ENCODE data around the gene SLC6A15. TPM values are rescaled to one million over a fixed set of nuclear protein-coding genes. Genes with fewer than 3 reads are reported as not detected.

The SLC6A15 gene
- total RNA-seq, 1 donor from 2014 or later = 5.3 TPM

DNA sequence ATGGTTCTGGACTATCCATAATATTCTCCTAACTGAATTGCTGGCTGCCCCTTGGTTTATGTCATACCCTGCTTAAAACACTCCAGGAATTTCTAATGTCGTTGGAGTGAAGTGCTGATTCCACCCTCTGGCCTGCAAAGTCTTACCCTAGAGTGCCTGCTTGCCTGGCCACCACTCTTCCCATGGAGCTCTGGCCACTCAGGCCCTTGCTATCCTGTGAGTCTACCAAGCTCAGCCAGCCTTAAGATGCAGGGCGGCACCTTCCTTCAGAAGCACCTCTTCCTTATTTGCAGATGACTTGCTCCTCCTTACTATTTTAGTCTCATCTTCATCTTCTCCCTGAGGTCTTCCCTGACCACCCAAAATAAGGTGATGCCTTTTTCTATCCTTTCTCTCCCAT lies 35.3 kb downstream of the SLC6A15 start:
- H3K4me3 Mint-ChIP-seq (ENCODE audit: unreplicated experiment) = no peak overlapping the region
- no peaks in the 10 kb centered on the region for H3K4me1 Mint-ChIP-seq (ENCODE audit: unreplicated experiment)
- TF ChIP-seq, protein P1, sequence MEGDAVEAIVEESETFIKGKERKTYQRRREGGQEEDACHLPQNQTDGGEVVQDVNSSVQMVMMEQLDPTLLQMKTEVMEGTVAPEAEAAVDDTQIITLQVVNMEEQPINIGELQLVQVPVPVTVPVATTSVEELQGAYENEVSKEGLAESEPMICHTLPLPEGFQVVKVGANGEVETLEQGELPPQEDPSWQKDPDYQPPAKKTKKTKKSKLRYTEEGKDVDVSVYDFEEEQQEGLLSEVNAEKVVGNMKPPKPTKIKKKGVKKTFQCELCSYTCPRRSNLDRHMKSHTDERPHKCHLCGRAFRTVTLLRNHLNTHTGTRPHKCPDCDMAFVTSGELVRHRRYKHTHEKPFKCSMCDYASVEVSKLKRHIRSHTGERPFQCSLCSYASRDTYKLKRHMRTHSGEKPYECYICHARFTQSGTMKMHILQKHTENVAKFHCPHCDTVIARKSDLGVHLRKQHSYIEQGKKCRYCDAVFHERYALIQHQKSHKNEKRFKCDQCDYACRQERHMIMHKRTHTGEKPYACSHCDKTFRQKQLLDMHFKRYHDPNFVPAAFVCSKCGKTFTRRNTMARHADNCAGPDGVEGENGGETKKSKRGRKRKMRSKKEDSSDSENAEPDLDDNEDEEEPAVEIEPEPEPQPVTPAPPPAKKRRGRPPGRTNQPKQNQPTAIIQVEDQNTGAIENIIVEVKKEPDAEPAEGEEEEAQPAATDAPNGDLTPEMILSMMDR (IDR thresholded peaks at IDR 0.05; ENCODE audit: unreplicated experiment) = no peak
- H3K9me3 Mint-ChIP-seq (ENCODE audit: unreplicated experiment) = no peaks in the 10 kb centered on the region
- no peaks in the 10 kb centered on the region for H3K36me3 Mint-ChIP-seq (ENCODE audit: low read depth, unreplicated experiment)
- peaks cover 3% of the 10 kb centered on the region for H3K27me3 Mint-ChIP-seq (ENCODE audit: unreplicated experiment)
- H3K27ac Mint-ChIP-seq (ENCODE audit: unreplicated experiment) = no peak overlapping the region
- DNase-seq (ENCODE audit: low spot score) = no peak

DNA sequence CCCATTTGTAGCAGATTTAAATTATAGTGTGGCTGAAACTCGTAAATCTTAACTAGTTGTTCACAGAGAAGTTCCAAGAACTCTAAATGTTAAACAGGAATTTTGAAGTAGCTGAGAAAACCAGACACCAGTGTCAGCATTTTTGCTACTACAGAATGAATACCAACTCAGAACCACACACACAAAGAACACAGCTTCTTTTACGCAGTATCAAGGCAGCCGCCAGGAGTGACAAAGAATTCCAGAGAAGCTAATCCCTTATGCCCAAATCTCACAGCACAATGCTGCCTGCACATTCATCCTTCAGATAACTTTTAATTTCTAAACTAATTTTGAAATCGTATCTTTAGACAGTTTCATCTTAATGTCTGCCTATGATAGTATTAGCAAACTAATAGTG lies 37.4 kb downstream of the SLC6A15 start:
- DNase-seq (ENCODE audit: low spot score) = no peak
- Mint-ChIP-seq H3K27ac (ENCODE audit: unreplicated experiment) (no peak overlapping the region), H3K27me3 (ENCODE audit: unreplicated experiment) (peaks cover 3% of the 10 kb centered on the region), H3K4me1 (ENCODE audit: unreplicated experiment) (no peaks in the 10 kb centered on the region), H3K4me3 (ENCODE audit: unreplicated experiment) (no peak overlapping the region), H3K9me3 (ENCODE audit: unreplicated experiment) (no peaks in the 10 kb centered on the region), H3K36me3 (ENCODE audit: low read depth, unreplicated experiment) (no peaks in the 10 kb centered on the region)
- TF ChIP-seq, protein P1 (IDR thresholded peaks at IDR 0.05; ENCODE audit: unreplicated experiment) = no peak

GRCh38 chr12:84874825-84875139 lies 37.8 kb downstream of the SLC6A15 start:
- peaks cover 3% of the 10 kb centered on the region for H3K27me3 Mint-ChIP-seq (ENCODE audit: unreplicated experiment)
- H3K36me3 Mint-ChIP-seq (ENCODE audit: low read depth, unreplicated experiment) = no peaks in the 10 kb centered on the region
- no peak for DNase-seq (ENCODE audit: low spot score)
- H3K4me3 Mint-ChIP-seq (ENCODE audit: unreplicated experiment) = no peak overlapping the region
- H3K9me3 Mint-ChIP-seq (ENCODE audit: unreplicated experiment) = no peaks in the 10 kb centered on the region
- H3K4me1 Mint-ChIP-seq (ENCODE audit: unreplicated experiment) = no peaks in the 10 kb centered on the region
- no peak overlapping the region for H3K27ac Mint-ChIP-seq (ENCODE audit: unreplicated experiment)
- TF ChIP-seq, protein P1 (IDR thresholded peaks at IDR 0.05; ENCODE audit: unreplicated experiment) = peak; percentile 56

- H3K27me3 Mint-ChIP-seq (ENCODE audit: unreplicated experiment) = peaks cover 3% of the 10 kb centered on the region
- no peaks in the 10 kb centered on the region for H3K36me3 Mint-ChIP-seq (ENCODE audit: low read depth, unreplicated experiment)
- H3K9me3 Mint-ChIP-seq (ENCODE audit: unreplicated experiment) = no peaks in the 10 kb centered on the region
- no peak for DNase-seq (ENCODE audit: low spot score)
- H3K4me1 Mint-ChIP-seq (ENCODE audit: unreplicated experiment) = no peaks in the 10 kb centered on the region
- no peak overlapping the region for H3K27ac Mint-ChIP-seq (ENCODE audit: unreplicated experiment)
- TF ChIP-seq, protein P1 (IDR thresholded peaks at IDR 0.05; ENCODE audit: unreplicated experiment) = peak; percentile 85
- H3K4me3 Mint-ChIP-seq (ENCODE audit: unreplicated experiment) = no peak overlapping the region
Measured at GRCh38 chr12:84874125-84874824, 38.3 kb downstream of the SLC6A15 start.

DNA sequence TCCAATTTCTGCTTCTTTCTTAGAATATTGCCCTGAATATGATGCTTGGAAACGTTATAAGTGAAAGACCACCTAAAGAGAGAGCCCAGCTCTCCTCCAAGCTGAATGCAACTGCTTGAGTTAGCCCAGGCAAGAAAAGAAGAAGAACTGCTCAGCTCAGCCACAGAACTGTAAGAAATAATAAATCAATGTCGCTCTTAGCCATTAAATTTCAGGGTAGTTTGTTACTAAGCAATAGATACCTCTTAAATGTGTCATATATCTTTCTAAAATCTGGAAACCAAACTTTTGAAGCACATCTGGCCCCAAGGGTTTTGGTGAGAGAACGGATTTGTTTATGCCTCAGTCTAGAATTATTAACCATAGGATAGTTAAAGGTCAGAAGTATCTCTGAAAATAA lies 50.4 kb downstream of the SLC6A15 start:
- TF ChIP-seq, protein P1 (IDR thresholded peaks at IDR 0.05; ENCODE audit: unreplicated experiment) = no peak
- no peak overlapping the region for H3K4me3 Mint-ChIP-seq (ENCODE audit: unreplicated experiment)
- H3K27me3 Mint-ChIP-seq (ENCODE audit: unreplicated experiment) = no peaks in the 10 kb centered on the region
- H3K36me3 Mint-ChIP-seq (ENCODE audit: low read depth, unreplicated experiment) = no peaks in the 10 kb centered on the region
- H3K9me3 Mint-ChIP-seq (ENCODE audit: unreplicated experiment) = no peaks in the 10 kb centered on the region
- H3K4me1 Mint-ChIP-seq (ENCODE audit: unreplicated experiment) = no peaks in the 10 kb centered on the region
- DNase-seq (ENCODE audit: low spot score) = no peak
- H3K27ac Mint-ChIP-seq (ENCODE audit: unreplicated experiment) = no peak overlapping the region
